Erythroblast (primary cell): ENCODE measurements around the gene HMOX2.

ENCODE experiments used
- GATA1 ChIP-seq: IDR thresholded peaks from 2 replicates; pipeline ENCODE4 v1.6.1; 2011; ENCODE audit warnings: low read depth, mild to moderate bottlenecking, control low read depth, low read length, moderate library complexity
- POLR2A ChIP-seq: IDR thresholded peaks from 2 replicates; pipeline ENCODE4 v1.6.1; 2011; ENCODE audit warnings: mild to moderate bottlenecking, low read length

DNA sequence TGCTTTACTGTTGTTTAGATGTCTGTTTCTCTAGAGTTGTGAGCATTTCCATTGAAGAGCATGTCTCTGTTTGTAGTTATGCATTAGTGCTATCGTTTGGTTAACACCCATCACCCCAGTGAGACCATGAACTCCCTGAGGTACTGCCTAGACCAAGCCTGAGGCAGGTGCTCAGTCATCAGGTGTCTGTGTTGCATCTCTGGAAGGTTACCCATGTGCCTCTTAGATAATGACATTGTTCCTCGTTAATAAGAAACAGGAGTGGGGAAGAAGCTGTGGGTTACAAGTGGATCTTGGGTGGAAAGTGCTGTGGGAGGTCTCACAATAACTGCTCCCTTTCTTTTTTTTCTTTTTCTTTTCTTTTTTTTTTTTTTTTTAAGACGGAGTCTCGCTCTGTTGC lies 32.2 kb upstream of the HMOX2 start:
- TF ChIP-seq POLR2A (no peak), GATA1 (no peak)
